Measurements from ENCODE around the gene PTPRN2. TPM values are rescaled to one million over a fixed set of nuclear protein-coding genes. Genes with fewer than 3 reads are reported as not detected.

PTPRN2 gene
- total and polyA plus RNA-seq, 2 experiments from 2014 or later = 0.28 TPM; not detected in 1

DNA sequence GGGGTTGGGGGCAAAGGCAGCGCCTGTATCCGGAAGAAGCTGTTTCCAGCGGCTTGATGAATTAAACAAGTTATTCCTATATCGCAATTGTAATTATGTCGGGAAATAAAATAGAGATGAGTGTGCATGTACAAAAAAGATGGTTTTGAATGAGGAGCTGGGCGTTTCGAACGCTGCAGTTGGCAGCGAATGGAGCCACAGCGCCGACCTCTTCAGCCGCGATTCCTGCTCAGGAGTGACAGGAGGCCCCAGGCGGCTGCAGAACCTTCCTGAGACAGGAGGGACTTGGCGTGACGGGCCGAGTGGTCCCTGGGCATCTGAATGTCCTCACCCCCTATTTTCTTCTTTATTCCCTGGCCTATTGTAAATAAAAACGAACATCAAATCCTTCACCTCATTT lies 1065.9 kb downstream of the PTPRN2 start:
- TF ChIP-seq, protein P1, sequence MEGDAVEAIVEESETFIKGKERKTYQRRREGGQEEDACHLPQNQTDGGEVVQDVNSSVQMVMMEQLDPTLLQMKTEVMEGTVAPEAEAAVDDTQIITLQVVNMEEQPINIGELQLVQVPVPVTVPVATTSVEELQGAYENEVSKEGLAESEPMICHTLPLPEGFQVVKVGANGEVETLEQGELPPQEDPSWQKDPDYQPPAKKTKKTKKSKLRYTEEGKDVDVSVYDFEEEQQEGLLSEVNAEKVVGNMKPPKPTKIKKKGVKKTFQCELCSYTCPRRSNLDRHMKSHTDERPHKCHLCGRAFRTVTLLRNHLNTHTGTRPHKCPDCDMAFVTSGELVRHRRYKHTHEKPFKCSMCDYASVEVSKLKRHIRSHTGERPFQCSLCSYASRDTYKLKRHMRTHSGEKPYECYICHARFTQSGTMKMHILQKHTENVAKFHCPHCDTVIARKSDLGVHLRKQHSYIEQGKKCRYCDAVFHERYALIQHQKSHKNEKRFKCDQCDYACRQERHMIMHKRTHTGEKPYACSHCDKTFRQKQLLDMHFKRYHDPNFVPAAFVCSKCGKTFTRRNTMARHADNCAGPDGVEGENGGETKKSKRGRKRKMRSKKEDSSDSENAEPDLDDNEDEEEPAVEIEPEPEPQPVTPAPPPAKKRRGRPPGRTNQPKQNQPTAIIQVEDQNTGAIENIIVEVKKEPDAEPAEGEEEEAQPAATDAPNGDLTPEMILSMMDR (IDR thresholded peaks at IDR 0.05; ENCODE audit: low read depth, low read length) = no peak
- Histone ChIP-seq H3K27me3 (no peaks in the 10 kb centered on the region), H3K4me1 (ENCODE audit: low read depth) (no peaks in the 10 kb centered on the region), H3K27ac (no peak overlapping the region), H3K36me3 (no peaks in the 10 kb centered on the region), H3K4me3 (no peak overlapping the region), H3K9me3 (ENCODE audit: low read depth) (no peaks in the 10 kb centered on the region)
- DNase-seq (ENCODE audit: low read depth in 1 of 2, low spot score in 1 of 2) = no peak

DNA sequence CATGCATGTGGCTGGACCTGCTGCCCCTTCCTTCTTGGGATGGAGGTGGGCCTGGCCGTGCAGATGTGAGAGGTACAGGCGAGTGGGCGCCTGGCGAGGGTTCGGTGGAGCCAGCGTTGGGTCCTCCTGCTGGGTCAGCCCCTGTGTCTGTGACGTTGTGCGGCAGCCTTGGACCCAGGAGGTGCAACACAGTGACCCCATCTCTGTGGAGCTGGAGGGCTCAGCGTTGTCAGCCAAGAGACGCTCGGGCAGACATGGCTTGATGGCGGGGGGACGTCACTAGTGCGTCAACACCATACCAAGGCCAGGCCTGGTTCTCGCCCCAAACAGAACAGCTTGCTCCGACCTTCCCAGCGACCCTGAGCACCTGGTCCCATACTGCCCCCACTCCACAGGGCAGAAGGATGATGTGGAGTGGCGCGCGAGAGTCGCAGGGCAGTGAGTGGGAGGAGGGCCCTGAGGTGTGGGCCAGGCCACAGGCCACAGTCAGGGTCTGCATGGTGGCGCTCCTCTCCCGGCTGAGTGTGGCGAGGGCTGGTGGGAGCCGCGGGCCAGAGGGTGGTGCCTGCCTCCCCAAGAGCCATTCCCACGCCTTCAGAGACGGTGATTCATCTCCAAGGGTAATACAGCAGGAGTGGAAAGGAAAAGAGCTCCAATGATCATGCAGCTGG lies 1066.4 kb downstream of the PTPRN2 start:
- no peaks in the 10 kb centered on the region for H3K36me3 ChIP-seq
- no peak overlapping the region for H3K4me3 ChIP-seq
- no peaks in the 10 kb centered on the region for H3K4me1 ChIP-seq (ENCODE audit: low read depth)
- H3K27ac ChIP-seq = no peak overlapping the region
- TF ChIP-seq, protein P1 (IDR thresholded peaks at IDR 0.05; ENCODE audit: low read depth, low read length) = no peak
- H3K9me3 ChIP-seq (ENCODE audit: low read depth) = no peaks in the 10 kb centered on the region
- no peaks in the 10 kb centered on the region for H3K27me3 ChIP-seq
- DNase-seq (ENCODE audit: low read depth in 1 of 2, low spot score in 1 of 2) = no peak

DNA sequence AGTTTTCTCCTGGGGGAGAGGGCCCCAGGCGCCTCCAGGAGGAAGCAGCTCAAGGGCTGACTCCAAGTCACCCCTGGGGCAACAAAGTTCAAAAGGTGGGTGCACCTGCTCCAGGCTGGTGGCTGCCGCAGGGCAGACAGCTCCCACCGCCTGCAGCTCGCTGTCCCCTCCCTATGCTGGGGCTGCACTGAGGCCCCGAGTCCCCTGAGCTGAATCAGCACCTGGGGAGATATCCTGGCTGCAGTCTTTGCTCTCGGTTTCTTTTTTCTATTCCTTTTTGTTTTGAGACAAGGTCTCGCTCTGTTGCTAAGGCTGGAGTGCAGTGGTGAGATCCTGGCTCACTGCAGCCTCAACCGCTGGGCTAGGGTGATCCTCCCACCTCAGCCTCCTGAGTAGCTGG lies 1067.4 kb downstream of the PTPRN2 start:
- Histone ChIP-seq H3K9me3 (ENCODE audit: low read depth) (no peaks in the 10 kb centered on the region), H3K4me3 (no peak overlapping the region), H3K36me3 (no peaks in the 10 kb centered on the region), H3K27me3 (no peaks in the 10 kb centered on the region), H3K27ac (no peak overlapping the region), H3K4me1 (ENCODE audit: low read depth) (no peaks in the 10 kb centered on the region)
- no peak for DNase-seq (ENCODE audit: low read depth in 1 of 2, low spot score in 1 of 2)
- TF ChIP-seq, protein P1 (IDR thresholded peaks at IDR 0.05; ENCODE audit: low read depth, low read length) = no peak

GRCh38 chr7:157519798-157520244 lies 1067.8 kb downstream of the PTPRN2 start:
- TF ChIP-seq, protein P1 (IDR thresholded peaks at IDR 0.05; ENCODE audit: low read depth, low read length) = no peak
- Histone ChIP-seq H3K27me3 (no peaks in the 10 kb centered on the region), H3K27ac (no peak overlapping the region), H3K36me3 (no peaks in the 10 kb centered on the region), H3K9me3 (ENCODE audit: low read depth) (no peaks in the 10 kb centered on the region), H3K4me1 (ENCODE audit: low read depth) (no peaks in the 10 kb centered on the region), H3K4me3 (no peak overlapping the region)
- no peak for DNase-seq (ENCODE audit: low read depth in 1 of 2, low spot score in 1 of 2)

- H3K27ac ChIP-seq = no peak overlapping the region
- no peak for DNase-seq (ENCODE audit: low read depth in 1 of 2, low spot score in 1 of 2)
- no peaks in the 10 kb centered on the region for H3K36me3 ChIP-seq
- H3K27me3 ChIP-seq = no peaks in the 10 kb centered on the region
- no peaks in the 10 kb centered on the region for H3K9me3 ChIP-seq (ENCODE audit: low read depth)
- no peak overlapping the region for H3K4me3 ChIP-seq
- TF ChIP-seq, protein P1 (IDR thresholded peaks at IDR 0.05; ENCODE audit: low read depth, low read length) = no peak
- no peaks in the 10 kb centered on the region for H3K4me1 ChIP-seq (ENCODE audit: low read depth)
These were observed 1068.4 kb downstream of the PTPRN2 start for GRCh38 chr7:157519246-157519645.

Measured in cardiac muscle cell (in vitro differentiated cells and primary cell).